Endothelial cell of umbilical vein (primary cell): Measurements from ENCODE around the gene PCDH9. TPM values are rescaled to one million over a fixed set of nuclear protein-coding genes. Genes with fewer than 3 reads are reported as not detected.

Source experiments
- BruUV-seq: library from RNA; stranded (reverse); fragments of 400-500 nt; replicated peaks from 2 replicates; lab custom pipeline; 2021; lab: Mats Ljungman, UMichigan
- CTCF ChIA-PET: fragments of 300-600, 350-600 bp; sonication (Branson Sonifier 250); formaldehyde crosslinking; loops from one replicate; lab custom pipeline; 2021; ENCODE audit warnings: antibody characterized with exemption, inconsistent platforms; lab: Charles Lee
- POLR2A ChIA-PET: fragments of 300-600, 350-600 bp; sonication (Branson Sonifier 250); formaldehyde crosslinking; loops from one replicate; lab custom pipeline; 2021; ENCODE audit warnings: antibody characterized with exemption, inconsistent platforms; lab: Charles Lee
- DNase-seq: peaks from one replicate; pipeline ENCODE4 v3.0.0-alpha.2; 2011; ENCODE audit warnings: low read depth, low spot score
- FAIRE-seq: peaks from 2 replicates; lab custom pipeline; 2011; peaks lifted over from hg19 to GRCh38; lab: Jason Lieb, UNC
- H2AFZ ChIP-seq: 2 replicates; pipeline ENCODE4 v1.6.0; 2012; ENCODE audit warnings: low read depth, low read length, control low read depth, inconsistent platforms
- H3K27ac ChIP-seq: 2 replicates; pipeline ENCODE4 v1.5.1; 2011; ENCODE audit warnings: low read depth, mild to moderate bottlenecking, control low read depth, low read length, moderate library complexity; ENCODE audit not compliant: insufficient read depth
- H3K27me3 ChIP-seq, 2 experiments: 2 replicates each; pipeline versions ENCODE4 v1.6.0 to v1.6.1; 2011; ENCODE audit warnings: low read length in 2 of 2, mixed read lengths in 1 of 2; ENCODE audit not compliant: control insufficient read depth in 2 of 2, insufficient read depth in 2 of 2
- H3K36me3 ChIP-seq, 2 experiments: 2 replicates in 1 of 2; 3 replicates in 1 of 2; pipeline ENCODE4 v1.5.1; 2011; ENCODE audit warnings: low read length in 2 of 2, mild to moderate bottlenecking in 1 of 2, moderate library complexity in 1 of 2; ENCODE audit not compliant: control insufficient read depth in 2 of 2, insufficient read depth in 2 of 2; ENCODE audit errors: extremely low read depth in 1 of 2
- H3K4me1 ChIP-seq: 3 replicates; pipeline ENCODE4 v1.5.1; 2011; ENCODE audit warnings: mild to moderate bottlenecking, low read length; ENCODE audit not compliant: control insufficient read depth, insufficient read depth; ENCODE audit errors: extremely low read depth
- H3K4me2 ChIP-seq: 2 replicates; pipeline ENCODE4 v1.6.1; 2011; ENCODE audit warnings: low read length, control low read depth, mixed read lengths; ENCODE audit not compliant: insufficient read depth
- H3K4me3 ChIP-seq, 3 experiments: fragments of 200-600 bp in 1 of 3; sonication (generic), shearing (Covaris generic) in 1 of 3; replicated peaks in 1 of 3; 2 replicates each; pipeline ENCODE4 v1.5.1; 2011 to 2016; ENCODE audit warnings: control low read depth in 3 of 3, low read length in 3 of 3, mild to moderate bottlenecking in 2 of 3, inconsistent platforms in 1 of 3, low read depth in 1 of 3, moderate library complexity in 1 of 3; ENCODE audit not compliant: insufficient read depth in 1 of 3
- H3K79me2 ChIP-seq: 2 replicates; pipeline ENCODE4 v1.6.0; 2012; ENCODE audit warnings: low read length, inconsistent platforms; ENCODE audit not compliant: control insufficient read depth, insufficient read depth
- H3K9ac ChIP-seq: replicated peaks from 2 replicates; pipeline ENCODE3; 2011; ENCODE audit warnings: low read length, control low read depth; ENCODE audit not compliant: insufficient read depth; ENCODE audit errors: extremely low read depth
- H3K9me1 ChIP-seq: replicated peaks from 3 replicates; pipeline ENCODE4 v1.6.0; 2011; ENCODE audit warnings: mild to moderate bottlenecking, low read length; ENCODE audit not compliant: control insufficient read depth, insufficient read depth; ENCODE audit errors: extremely low read depth
- H3K9me3 ChIP-seq: replicated peaks from 2 replicates; pipeline ENCODE4 v1.5.1; 2012; ENCODE audit warnings: low read length, inconsistent platforms; ENCODE audit not compliant: control insufficient read depth, insufficient read depth
- H4K20me1 ChIP-seq: replicated peaks from 2 replicates; pipeline ENCODE3; 2011; ENCODE audit warnings: mild to moderate bottlenecking, low read length; ENCODE audit not compliant: control insufficient read depth, insufficient read depth; ENCODE audit errors: extremely low read depth
- EZH2 ChIP-seq: IDR thresholded peaks from 2 replicates; pipeline ENCODE4 v1.6.1; 2012; ENCODE audit warnings: borderline replicate concordance, low read depth, mild to moderate bottlenecking, moderate library complexity, low read length, inconsistent platforms; ENCODE audit not compliant: severe bottlenecking
- FOS ChIP-seq: IDR thresholded peaks from 2 replicates; pipeline ENCODE4 v1.6.1; 2011; ENCODE audit warnings: mild to moderate bottlenecking, low read length, moderate library complexity, borderline replicate concordance; ENCODE audit not compliant: insufficient read depth
- GATA2 ChIP-seq: IDR thresholded peaks from 2 replicates; pipeline ENCODE4 v1.7.0; 2011; ENCODE audit warnings: low read depth, mild to moderate bottlenecking, moderate library complexity, mixed read lengths, low read length; ENCODE audit not compliant: insufficient read length, insufficient read depth
- JUN ChIP-seq: IDR thresholded peaks from 2 replicates; pipeline ENCODE4 v1.6.1; 2011; ENCODE audit warnings: borderline replicate concordance, low read depth; ENCODE audit not compliant: insufficient read length, insufficient read depth
- MYC ChIP-seq: IDR thresholded peaks from one replicate; pipeline ENCODE4 v1.6.1; 2011; ENCODE audit warnings: mild to moderate bottlenecking, low read depth, low read length
- POLR2A ChIP-seq: IDR thresholded peaks from 2 replicates; pipeline ENCODE4 v1.6.1; 2012; ENCODE audit warnings: low read depth, mild to moderate bottlenecking, control low read depth, low read length
- POLR2AphosphoS5 ChIP-seq: IDR thresholded peaks from 2 replicates; pipeline ENCODE4 v1.6.1; 2012; ENCODE audit warnings: low read depth, mild to moderate bottlenecking, control low read depth, low read length, moderate library complexity; ENCODE audit not compliant: insufficient read depth
- dilution Hi-C: fragments of 300-500 bp; cut with MboI; formaldehyde crosslinking; loops from one replicate; pipeline ENCODE4 v1.15.0; 2019; ENCODE audit warnings: low sequenced_read_pairs; ENCODE audit not compliant: extremely low pct_ligation_motif_present
- intact Hi-C: fragments of 100-400 bp; cut with micrococcal nuclease; formaldehyde crosslinking; loops from one replicate; pipeline ENCODE4 v1.10.0; 2022
- polyA plus RNA-seq, 4 experiments: library from polyadenylated mRNA; depleted of rRNA in 3 of 4; stranded (reverse) in 3 of 4; unstranded in 1 of 4; fragments of >200 nt; gene quantifications; 2 replicates each; pipeline versions ENCODE4 v1.2.1 to v1.2.3, GENCODE V29; 2011 to 2012; ENCODE audit warnings: missing spikeins in 1 of 4
- total RNA-seq: library from RNA; stranded (reverse); gene quantifications from 2 replicates; pipeline ENCODE4 v1.2.3, GENCODE V29; 2021
- TF ChIP-seq, protein P1 (sequence below): IDR thresholded peaks from 2 replicates; pipeline ENCODE4 v1.6.1; 2011; ENCODE audit not compliant: insufficient read depth, insufficient read length
- TF ChIP-seq, protein P2 (sequence below), 2 donors: IDR thresholded peaks; 1 replicate in 1 of 2; 2 replicates in 1 of 2; pipeline ENCODE4 v1.5.1; 2011; ENCODE audit warnings: low read length in 2 of 2, mild to moderate bottlenecking in 2 of 2, moderate library complexity in 2 of 2, control low read depth in 1 of 2, inconsistent platforms in 1 of 2, low read depth in 1 of 2; ENCODE audit not compliant: insufficient read depth in 1 of 2; ENCODE audit errors: extremely low read depth in 1 of 2

PCDH9 gene
- total and polyA plus RNA-seq, 2 donors (not counting 3 experiments of a cell fraction or from before 2014, with no cell fraction given): 1.1 to 5.2 TPM

DNA sequence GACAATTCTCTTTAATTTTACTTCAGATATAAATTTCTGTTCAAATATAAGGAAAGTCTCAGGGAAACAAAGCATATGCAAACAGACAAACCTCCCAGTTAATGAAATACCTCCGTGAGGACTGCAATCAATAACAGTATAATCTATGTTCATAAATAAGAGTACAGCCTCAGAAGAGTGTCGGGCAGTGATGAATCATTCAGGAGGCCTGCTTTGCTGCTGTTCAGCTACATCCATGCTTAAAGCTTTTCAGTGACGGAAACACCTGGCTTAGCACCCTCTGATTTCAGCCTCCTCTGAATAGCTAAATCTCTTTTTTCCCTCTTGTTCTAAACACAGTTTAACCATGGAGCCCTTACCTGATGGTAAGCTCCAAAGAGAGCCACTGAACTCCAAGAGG, 69.0 kb downstream of the PCDH9 start:
- Histone ChIP-seq H2AFZ (no peak overlapping the region), H3K9ac (no peak overlapping the region), H3K79me2 (no peaks in the 10 kb centered on the region), H3K9me3 (no peaks in the 10 kb centered on the region), H3K27me3 (no peaks in the 10 kb centered on the region), H3K4me1 (no peaks in the 10 kb centered on the region), H3K36me3 (no peaks in the 10 kb centered on the region), H4K20me1 (no peaks in the 10 kb centered on the region), H3K9me1 (no peaks in the 10 kb centered on the region), H3K4me3 (no peak overlapping the region), H3K4me2 (no peak overlapping the region), H3K27ac (no peak overlapping the region)
- POLR2A ChIA-PET: no interaction called here
- dilution Hi-C loops (no loop called here), intact Hi-C loops (no loop called here)
- CTCF ChIA-PET: interaction anchor here (1.3 kb wide), 1 partner anchor 10 kb away, joined by 3 read pairs; no protein-coding TSS in a partner anchor
- TF ChIP-seq GATA2 (no peak), MYC (no peak), JUN (no peak), FOS (no peak), POLR2A (no peak), POLR2AphosphoS5 (no peak), EZH2 (no peak)
- TF ChIP-seq, protein P1, sequence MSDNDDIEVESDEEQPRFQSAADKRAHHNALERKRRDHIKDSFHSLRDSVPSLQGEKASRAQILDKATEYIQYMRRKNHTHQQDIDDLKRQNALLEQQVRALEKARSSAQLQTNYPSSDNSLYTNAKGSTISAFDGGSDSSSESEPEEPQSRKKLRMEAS: no peak
- TF ChIP-seq, protein P2, sequence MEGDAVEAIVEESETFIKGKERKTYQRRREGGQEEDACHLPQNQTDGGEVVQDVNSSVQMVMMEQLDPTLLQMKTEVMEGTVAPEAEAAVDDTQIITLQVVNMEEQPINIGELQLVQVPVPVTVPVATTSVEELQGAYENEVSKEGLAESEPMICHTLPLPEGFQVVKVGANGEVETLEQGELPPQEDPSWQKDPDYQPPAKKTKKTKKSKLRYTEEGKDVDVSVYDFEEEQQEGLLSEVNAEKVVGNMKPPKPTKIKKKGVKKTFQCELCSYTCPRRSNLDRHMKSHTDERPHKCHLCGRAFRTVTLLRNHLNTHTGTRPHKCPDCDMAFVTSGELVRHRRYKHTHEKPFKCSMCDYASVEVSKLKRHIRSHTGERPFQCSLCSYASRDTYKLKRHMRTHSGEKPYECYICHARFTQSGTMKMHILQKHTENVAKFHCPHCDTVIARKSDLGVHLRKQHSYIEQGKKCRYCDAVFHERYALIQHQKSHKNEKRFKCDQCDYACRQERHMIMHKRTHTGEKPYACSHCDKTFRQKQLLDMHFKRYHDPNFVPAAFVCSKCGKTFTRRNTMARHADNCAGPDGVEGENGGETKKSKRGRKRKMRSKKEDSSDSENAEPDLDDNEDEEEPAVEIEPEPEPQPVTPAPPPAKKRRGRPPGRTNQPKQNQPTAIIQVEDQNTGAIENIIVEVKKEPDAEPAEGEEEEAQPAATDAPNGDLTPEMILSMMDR (IDR thresholded peaks at IDR 0.05; ENCODE audit: extremely low read depth in 1 of 2, insufficient read depth in 1 of 2, low read depth in 1 of 2, low read length in 2 of 2): no peak
- DNase-seq (no peak), FAIRE-seq (no peak)
- BruUV-seq: no TSS peak
